Endothelial cell (in vitro differentiated cells): ENCODE results near the gene CD180. TPM values are rescaled to one million over a fixed set of nuclear protein-coding genes. Genes with fewer than 3 reads are reported as not detected.

ENCODE experiments used
- DNase-seq: peaks from one replicate; pipeline ENCODE4 v3.0.0; 2021; ENCODE audit warnings: low spot score
- H3K27ac Mint-ChIP-seq: one replicate; pipeline ENCODE4 v1.8.0; 2021; ENCODE audit warnings: mixed read lengths, inconsistent platforms; ENCODE audit not compliant: unreplicated experiment
- H3K27me3 Mint-ChIP-seq: one replicate; pipeline ENCODE4 v1.8.0; 2021; ENCODE audit warnings: mild to moderate bottlenecking, moderate library complexity, mixed read lengths, inconsistent platforms; ENCODE audit not compliant: unreplicated experiment
- H3K36me3 Mint-ChIP-seq: one replicate; pipeline ENCODE4 v1.8.0; 2021; ENCODE audit warnings: mild to moderate bottlenecking, low read depth, mixed read lengths, inconsistent platforms; ENCODE audit not compliant: unreplicated experiment
- H3K4me1 Mint-ChIP-seq: one replicate; pipeline ENCODE4 v1.8.0; 2021; ENCODE audit warnings: mild to moderate bottlenecking, mixed read lengths, inconsistent platforms; ENCODE audit not compliant: unreplicated experiment
- H3K4me3 Mint-ChIP-seq: one replicate; pipeline ENCODE4 v1.8.0; 2021; ENCODE audit warnings: mild to moderate bottlenecking, mixed read lengths, inconsistent platforms; ENCODE audit not compliant: unreplicated experiment
- H3K9me3 Mint-ChIP-seq: one replicate; pipeline ENCODE4 v1.8.0; 2021; ENCODE audit warnings: mixed read lengths, inconsistent platforms; ENCODE audit not compliant: unreplicated experiment
- CTCF ChIP-seq: fragments of 200-600 bp; sonication (generic); IDR thresholded peaks from one replicate; pipeline ENCODE4 v1.5.0; 2021; ENCODE audit warnings: antibody characterized with exemption; ENCODE audit not compliant: unreplicated experiment
- total RNA-seq: library from RNA; stranded (reverse); fragmentation: NEBNext Ultra II Directional; extraction: Animal tissue kit (Norgen Biotek cat#: 25700); gene quantifications from one replicate; pipeline ENCODE4 v1.2.1, GENCODE V29; 2021; ENCODE audit not compliant: unreplicated experiment

Gene CD180
- total RNA-seq, 1 donor from 2014 or later, result not detected

- no peak for TF ChIP-seq CTCF
- Mint-ChIP-seq H3K27ac (no peak overlapping the region), H3K4me1 (no peaks in the 10 kb centered on the region), H3K36me3 (peaks cover 42% of the 10 kb centered on the region), H3K4me3 (no peak overlapping the region), H3K9me3 (no peaks in the 10 kb centered on the region), H3K27me3 (peaks cover 22% of the 10 kb centered on the region)
- no peak for DNase-seq
These were observed 33.3 kb downstream of the CD180 start for GRCh38 chr5:67163231-67163756.

DNA sequence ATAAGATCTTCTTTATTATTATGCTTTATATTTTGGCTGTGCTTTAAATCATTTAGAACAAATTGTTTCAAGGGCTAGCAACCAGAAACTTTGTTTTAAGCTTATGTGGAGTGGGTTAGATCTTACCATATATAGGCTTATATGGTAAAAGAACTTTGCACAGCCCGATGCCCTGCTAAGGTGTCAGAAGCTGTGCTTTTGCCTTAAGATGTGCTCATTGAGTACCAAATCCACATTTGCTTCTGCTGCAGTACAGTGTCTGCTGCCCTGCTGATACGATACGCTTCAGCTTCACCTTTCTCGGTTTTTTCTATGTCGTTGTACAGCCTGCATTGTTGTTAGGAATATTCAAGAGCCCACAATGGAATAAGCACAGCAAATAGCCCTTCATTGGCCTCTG, 34.8 kb downstream of the CD180 start:
- no peaks in the 10 kb centered on the region for H3K4me1 Mint-ChIP-seq
- no peak for DNase-seq
- H3K27ac Mint-ChIP-seq, result no peak overlapping the region
- no peak overlapping the region for H3K4me3 Mint-ChIP-seq
- H3K27me3 Mint-ChIP-seq, result peaks cover 22% of the 10 kb centered on the region
- H3K9me3 Mint-ChIP-seq, result no peaks in the 10 kb centered on the region
- no peak for TF ChIP-seq CTCF
- H3K36me3 Mint-ChIP-seq, result peaks cover 34% of the 10 kb centered on the region

GRCh38 chr5:67160985-67161384, 35.6 kb downstream of the CD180 start:
- Mint-ChIP-seq H3K9me3 (no peaks in the 10 kb centered on the region), H3K27ac (no peak overlapping the region), H3K4me3 (no peak overlapping the region), H3K36me3 (peaks cover 40% of the 10 kb centered on the region), H3K4me1 (no peaks in the 10 kb centered on the region), H3K27me3 (peaks cover 20% of the 10 kb centered on the region)
- no peak for DNase-seq
- no peak for TF ChIP-seq CTCF

GRCh38 chr5:67160272-67160671, 36.3 kb downstream of the CD180 start:
- no peaks in the 10 kb centered on the region for H3K9me3 Mint-ChIP-seq
- H3K4me3 Mint-ChIP-seq, result peak overlapping the region; percentile 28
- DNase-seq, result no peak
- no peak for TF ChIP-seq CTCF
- H3K4me1 Mint-ChIP-seq, result no peaks in the 10 kb centered on the region
- no peak overlapping the region for H3K27ac Mint-ChIP-seq
- H3K27me3 Mint-ChIP-seq, result peaks cover 17% of the 10 kb centered on the region
- peaks cover 42% of the 10 kb centered on the region for H3K36me3 Mint-ChIP-seq

- Mint-ChIP-seq H3K36me3 (peaks cover 40% of the 10 kb centered on the region), H3K9me3 (no peaks in the 10 kb centered on the region), H3K27me3 (peaks cover 2% of the 10 kb centered on the region), H3K4me1 (no peaks in the 10 kb centered on the region), H3K4me3 (no peak overlapping the region), H3K27ac (peak overlapping the region; percentile 10)
- peak; percentile 28 for DNase-seq
- peak; percentile 75 for TF ChIP-seq CTCF
These were observed 39.5 kb downstream of the CD180 start for GRCh38 chr5:67156976-67157583.
